Right atrium auricular region (tissue), 2 donors: Measurements from ENCODE around the gene PSENEN. TPM values are rescaled to one million over a fixed set of nuclear protein-coding genes. Genes with fewer than 3 reads are reported as not detected.

ENCODE experiments used
- DNase-seq: peaks from one replicate; pipeline ENCODE4 v3.0.0-alpha.2; 2019; ENCODE audit warnings: low spot score
- H3K27ac ChIP-seq, 2 donors: fragments of 200-600 bp; sonication (generic); 1 replicate in 1 of 2; 2 replicates in 1 of 2; pipeline ENCODE4 v1.5.1; 2016 to 2019
- H3K27me3 ChIP-seq, 2 donors: fragments of 200-600 bp; sonication (generic); one replicate each; pipeline versions ENCODE4 v1.5.1 to v1.6.0; 2017 to 2019
- H3K36me3 ChIP-seq: fragments of 200-600 bp; sonication (generic); one replicate; pipeline ENCODE4 v1.5.1; 2016
- H3K4me1 ChIP-seq, 2 donors: fragments of 200-600 bp; sonication (generic); one replicate each; pipeline versions ENCODE4 v1.5.1 to v1.6.0; 2017 to 2019
- H3K4me3 ChIP-seq, 2 donors: fragments of 200-600 bp; sonication (generic); 1 replicate in 1 of 2; 2 replicates in 1 of 2; pipeline ENCODE4 v1.5.1; 2017 to 2019; ENCODE audit warnings: mild to moderate bottlenecking in 1 of 2, moderate library complexity in 1 of 2
- H3K9me3 ChIP-seq, 2 donors: fragments of 200-600 bp; sonication (generic); one replicate each; pipeline ENCODE4 v1.5.1; 2019
- total RNA-seq, 2 donors: library from RNA; depleted of rRNA; stranded (reverse); fragments of >200 nt; gene quantifications; one replicate each; pipeline ENCODE4 v1.1.0, GENCODE V29; 2016
- TF ChIP-seq, protein P1 (sequence below), 2 donors: fragments of 200-600 bp; sonication (generic); IDR thresholded peaks; one replicate each; pipeline ENCODE4 v1.5.1; 2019; ENCODE audit warnings: antibody characterized with exemption in 2 of 2

Gene PSENEN, protein sequence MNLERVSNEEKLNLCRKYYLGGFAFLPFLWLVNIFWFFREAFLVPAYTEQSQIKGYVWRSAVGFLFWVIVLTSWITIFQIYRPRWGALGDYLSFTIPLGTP
- 10 to 100 TPM; 26.1 to 35.0 TPM for total RNA-seq

DNA sequence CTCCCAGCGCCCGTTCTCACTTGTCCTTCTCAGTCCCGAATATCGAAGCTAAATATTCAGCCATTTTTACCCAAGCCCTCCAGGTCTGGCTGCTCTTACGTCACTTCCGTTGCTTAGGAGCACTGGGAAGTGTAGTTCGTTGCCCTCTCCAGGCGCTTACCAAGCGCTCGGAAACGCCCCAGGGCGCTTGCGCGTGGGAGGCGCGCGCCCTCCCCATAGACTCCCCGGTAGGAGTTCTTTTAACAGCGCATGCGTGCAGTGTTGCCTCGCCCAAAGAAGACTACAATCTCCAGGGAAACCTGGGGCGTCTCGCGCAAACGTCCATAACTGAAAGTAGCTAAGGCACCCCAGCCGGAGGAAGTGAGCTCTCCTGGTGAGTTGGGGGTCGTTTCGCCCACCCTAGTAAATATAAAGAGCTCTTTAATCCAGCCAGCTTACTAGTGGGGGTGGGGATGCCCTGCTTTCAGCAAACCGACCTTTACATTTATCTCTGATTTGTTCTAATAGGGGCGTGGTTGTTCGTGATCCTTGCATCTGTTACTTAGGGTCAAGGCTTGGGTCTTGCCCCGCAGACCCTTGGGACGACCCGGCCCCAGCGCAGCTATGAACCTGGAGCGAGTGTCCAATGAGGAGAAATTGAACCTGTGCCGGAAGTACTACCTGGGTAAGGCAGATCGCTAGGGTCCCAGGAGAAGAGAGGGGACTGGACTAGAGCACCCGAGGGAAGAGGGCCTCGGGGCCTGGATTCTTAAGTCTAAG is at the start of gene PSENEN, which contains the start of gene U2AF1L4:
Gene PSENEN (plus strand): TSS at position 324 of the 759 bp plus-strand sequence. CDS start 280 bp downstream, at position 604.
Gene U2AF1L4 (minus strand): TSS at position 91 of the 759 bp plus-strand sequence. CDS start 27 bp downstream, at position 64.
- H3K27me3 ChIP-seq: no peaks in the 10 kb centered on the region
- peaks cover 0 to 51% of the 10 kb centered on the region in 2 donors for H3K4me1 ChIP-seq
- TF ChIP-seq, protein P1, sequence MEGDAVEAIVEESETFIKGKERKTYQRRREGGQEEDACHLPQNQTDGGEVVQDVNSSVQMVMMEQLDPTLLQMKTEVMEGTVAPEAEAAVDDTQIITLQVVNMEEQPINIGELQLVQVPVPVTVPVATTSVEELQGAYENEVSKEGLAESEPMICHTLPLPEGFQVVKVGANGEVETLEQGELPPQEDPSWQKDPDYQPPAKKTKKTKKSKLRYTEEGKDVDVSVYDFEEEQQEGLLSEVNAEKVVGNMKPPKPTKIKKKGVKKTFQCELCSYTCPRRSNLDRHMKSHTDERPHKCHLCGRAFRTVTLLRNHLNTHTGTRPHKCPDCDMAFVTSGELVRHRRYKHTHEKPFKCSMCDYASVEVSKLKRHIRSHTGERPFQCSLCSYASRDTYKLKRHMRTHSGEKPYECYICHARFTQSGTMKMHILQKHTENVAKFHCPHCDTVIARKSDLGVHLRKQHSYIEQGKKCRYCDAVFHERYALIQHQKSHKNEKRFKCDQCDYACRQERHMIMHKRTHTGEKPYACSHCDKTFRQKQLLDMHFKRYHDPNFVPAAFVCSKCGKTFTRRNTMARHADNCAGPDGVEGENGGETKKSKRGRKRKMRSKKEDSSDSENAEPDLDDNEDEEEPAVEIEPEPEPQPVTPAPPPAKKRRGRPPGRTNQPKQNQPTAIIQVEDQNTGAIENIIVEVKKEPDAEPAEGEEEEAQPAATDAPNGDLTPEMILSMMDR (IDR thresholded peaks at IDR 0.05): no peak
- H3K4me3 ChIP-seq: peak within 1 kb of the TSS; percentile 78 to 94
- no peaks in the 10 kb centered on the region for H3K36me3 ChIP-seq
- peak within 1 kb of the TSS; percentile 100 for H3K27ac ChIP-seq
- H3K9me3 ChIP-seq: no peaks in the 10 kb centered on the region
- DNase-seq: peak; percentile 99

DNA sequence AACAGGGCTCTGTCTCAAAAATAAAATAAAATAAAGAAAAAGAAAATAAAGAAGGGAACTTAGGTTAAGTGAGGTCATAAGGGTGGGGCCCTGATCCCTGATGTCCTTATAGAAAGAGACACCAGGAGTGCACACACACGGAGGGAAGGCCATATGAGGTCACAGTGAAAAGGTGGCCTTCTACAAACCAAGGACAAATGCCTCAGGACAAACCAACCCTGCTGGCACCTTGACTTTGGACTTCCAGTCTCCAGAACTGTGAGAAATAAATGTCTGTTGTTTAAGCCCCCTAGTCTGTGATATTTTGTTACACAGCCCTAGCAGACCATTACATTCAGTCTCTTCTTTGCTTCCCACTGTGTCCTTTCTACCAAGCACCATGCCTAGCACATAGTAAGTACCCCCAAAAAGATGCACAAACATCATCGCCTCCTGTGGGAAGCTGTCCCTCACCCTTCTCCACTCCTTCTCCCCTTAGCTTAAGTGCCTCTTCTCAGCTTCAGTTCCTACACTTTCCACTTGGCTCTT is 49.5 kb upstream of the PSENEN start:
- no peaks in the 10 kb centered on the region for H3K27me3 ChIP-seq
- TF ChIP-seq, protein P1 (IDR thresholded peaks at IDR 0.05): no peak
- H3K4me3 ChIP-seq: no peak overlapping the region
- DNase-seq: no peak
- no peaks in the 10 kb centered on the region for H3K36me3 ChIP-seq
- H3K27ac ChIP-seq: no peak overlapping the region
- no peaks in the 10 kb centered on the region for H3K9me3 ChIP-seq
- no peaks in the 10 kb centered on the region for H3K4me1 ChIP-seq

DNA sequence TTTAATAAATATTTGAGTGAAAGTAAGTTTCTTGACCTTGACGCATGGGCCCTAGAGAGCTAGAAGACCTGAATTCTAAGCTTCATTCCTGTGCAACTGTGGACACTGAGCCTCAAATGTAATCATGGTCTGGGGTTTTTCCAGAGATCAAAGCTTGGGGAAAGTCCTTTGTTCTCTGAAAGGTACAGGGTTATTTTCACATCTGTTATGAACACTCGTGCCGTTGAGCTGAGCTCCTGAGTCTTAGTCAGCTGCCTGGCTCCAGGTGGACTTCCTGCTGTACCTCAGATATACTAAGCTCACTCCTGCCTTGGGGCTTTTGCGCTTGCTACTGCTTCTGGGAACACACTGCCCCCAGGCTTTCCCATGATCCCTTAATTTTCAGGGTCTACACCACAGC is 48.6 kb upstream of the PSENEN start:
- Histone ChIP-seq H3K9me3 (no peaks in the 10 kb centered on the region), H3K4me1 (no peaks in the 10 kb centered on the region), H3K27ac (no peak overlapping the region), H3K27me3 (no peaks in the 10 kb centered on the region), H3K4me3 (no peak overlapping the region), H3K36me3 (no peaks in the 10 kb centered on the region)
- TF ChIP-seq, protein P1 (IDR thresholded peaks at IDR 0.05): no peak
- no peak for DNase-seq

DNA sequence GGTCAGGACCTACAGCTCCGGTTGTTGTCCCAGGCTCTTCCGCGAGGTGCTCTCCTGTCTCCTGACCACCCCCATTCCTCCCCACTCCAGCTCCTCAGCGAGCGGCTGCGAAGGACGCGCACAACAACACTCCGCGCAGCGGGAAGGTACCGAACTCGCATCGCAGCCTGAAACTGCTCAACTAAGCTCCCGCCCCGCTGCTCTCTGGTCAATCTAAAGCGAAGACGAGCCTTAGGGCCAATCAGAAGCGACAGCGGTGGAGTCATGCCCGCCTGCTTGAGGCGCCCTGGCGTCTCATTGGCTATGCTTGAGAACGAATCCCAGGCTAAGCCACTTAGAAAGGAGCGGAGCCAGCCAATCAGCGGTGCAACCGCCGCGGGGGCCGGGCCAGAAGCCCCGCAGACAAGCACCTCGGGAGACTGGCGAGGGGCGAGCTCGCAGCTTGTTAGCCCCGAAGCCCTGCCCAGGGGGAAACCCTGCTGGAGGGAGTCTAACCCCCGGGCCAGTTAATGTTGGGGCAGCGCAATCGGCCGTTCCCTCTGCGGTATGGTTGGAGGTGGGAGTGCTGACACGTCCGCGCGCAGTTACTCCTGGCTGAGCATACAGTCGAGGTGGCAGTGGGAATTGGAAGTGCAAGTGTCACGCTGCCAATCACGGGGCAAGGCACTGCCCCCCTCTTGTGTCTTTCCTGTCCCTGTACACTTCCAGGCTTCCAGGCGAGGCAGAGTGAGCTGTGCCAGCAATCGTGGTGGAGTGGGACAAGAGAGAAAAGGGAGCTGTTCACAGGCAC is 43.0 kb upstream of the PSENEN start:
- TF ChIP-seq, protein P1 (IDR thresholded peaks at IDR 0.05): no peak
- no peaks in the 10 kb centered on the region for H3K27me3 ChIP-seq
- peak overlapping the region; percentile 52 to 70 for H3K4me3 ChIP-seq
- no peaks in the 10 kb centered on the region for H3K36me3 ChIP-seq
- H3K4me1 ChIP-seq: peaks cover 0 to 6% of the 10 kb centered on the region in 2 donors
- H3K27ac ChIP-seq: peak overlapping the region; percentile 67 to 78
- no peaks in the 10 kb centered on the region for H3K9me3 ChIP-seq
- peak; percentile 99 for DNase-seq

DNA sequence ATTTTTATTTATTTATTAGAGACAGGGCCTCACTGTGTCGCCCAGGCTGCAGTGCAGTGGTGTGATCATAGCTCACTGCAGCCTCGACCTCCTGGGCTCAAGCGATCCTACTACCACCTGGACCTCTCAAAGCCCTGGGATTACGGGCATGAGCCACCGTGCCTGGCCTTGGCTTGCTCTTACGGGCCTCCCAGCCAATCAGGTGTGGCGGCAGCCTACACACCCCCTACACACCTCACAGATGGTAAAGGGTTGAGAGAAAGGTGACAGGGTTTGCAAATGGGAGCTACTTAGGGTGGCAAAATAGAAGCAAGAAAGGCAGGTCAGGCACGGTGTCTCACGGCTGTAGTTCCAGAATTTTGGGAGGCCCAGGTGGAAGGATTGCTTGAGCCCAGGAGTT is 42.1 kb upstream of the PSENEN start:
- Histone ChIP-seq H3K36me3 (no peaks in the 10 kb centered on the region), H3K4me3 (peak overlapping the region in 1 of 2 donors; percentile 70), H3K27ac (no peak overlapping the region), H3K9me3 (no peaks in the 10 kb centered on the region), H3K4me1 (peaks cover 0 to 6% of the 10 kb centered on the region in 2 donors), H3K27me3 (no peaks in the 10 kb centered on the region)
- DNase-seq: no peak
- TF ChIP-seq, protein P1 (IDR thresholded peaks at IDR 0.05): no peak
